ENCODE data around the gene SART1.
"Not testable (repeated sequence)": the region's sequence is repeated elsewhere in the genome, so short reads cannot be mapped to it uniquely, and the experiment has no call there.

The SART1 gene

GRCh38 chr11:65932558-65932919 is 29.0 kb upstream of the SART1 start:
- no peak for DNase-seq (ENCODE audit: extremely low read depth in 1 of 2, low read depth in 1 of 2)

GRCh38 chr11:65934014-65934413 is 27.5 kb upstream of the SART1 start:
- DNase-seq (ENCODE audit: extremely low read depth in 1 of 2, low read depth in 1 of 2): no peak

GRCh38 chr11:65937766-65938165 is 23.8 kb upstream of the SART1 start:
- DNase-seq (ENCODE audit: extremely low read depth in 1 of 2, low read depth in 1 of 2): no peak

- no peak for DNase-seq (ENCODE audit: extremely low read depth in 1 of 2, low read depth in 1 of 2)
Observed at GRCh38 chr11:65941720-65942310, 19.7 kb upstream of the SART1 start.

- DNase-seq (ENCODE audit: extremely low read depth in 1 of 2, low read depth in 1 of 2): no peak
Observed at GRCh38 chr11:65942531-65942930, 19.0 kb upstream of the SART1 start.

GRCh38 chr11:65944191-65944590 is 17.3 kb upstream of the SART1 start:
- no peak for DNase-seq (ENCODE audit: extremely low read depth in 1 of 2, low read depth in 1 of 2)

GRCh38 chr11:65944767-65945166 is 16.8 kb upstream of the SART1 start:
- no peak for DNase-seq (ENCODE audit: extremely low read depth in 1 of 2, low read depth in 1 of 2)

- DNase-seq (ENCODE audit: extremely low read depth in 1 of 2, low read depth in 1 of 2): no peak
Observed at GRCh38 chr11:65945430-65945911, 16.1 kb upstream of the SART1 start, which contains the start of gene TSGA10IP. TSGA10IP (plus strand) TSS chr11:65945480; CDS start chr11:65945676, 196 bp downstream.

- DNase-seq (ENCODE audit: extremely low read depth in 1 of 2, low read depth in 1 of 2): no peak
Observed at GRCh38 chr11:65945941-65946558, 15.5 kb upstream of the SART1 start.

- DNase-seq (ENCODE audit: extremely low read depth in 1 of 2, low read depth in 1 of 2): no peak
Observed at GRCh38 chr11:65946655-65947054, 14.9 kb upstream of the SART1 start.

GRCh38 chr11:65947133-65947532 is 14.4 kb upstream of the SART1 start:
- no peak for DNase-seq (ENCODE audit: extremely low read depth in 1 of 2, low read depth in 1 of 2)

- DNase-seq (ENCODE audit: extremely low read depth in 1 of 2, low read depth in 1 of 2): no peak
Observed at GRCh38 chr11:65947603-65948125, 13.9 kb upstream of the SART1 start.

GRCh38 chr11:65950711-65951110 is 10.8 kb upstream of the SART1 start:
- DNase-seq (ENCODE audit: extremely low read depth in 1 of 2, low read depth in 1 of 2): not testable (repeated sequence)

GRCh38 chr11:65951641-65952040 is 9.9 kb upstream of the SART1 start:
- not testable (repeated sequence) for DNase-seq (ENCODE audit: extremely low read depth in 1 of 2, low read depth in 1 of 2)

- no peak for DNase-seq (ENCODE audit: extremely low read depth in 1 of 2, low read depth in 1 of 2)
Observed at GRCh38 chr11:65952052-65952521, 9.4 kb upstream of the SART1 start.

- DNase-seq (ENCODE audit: extremely low read depth in 1 of 2, low read depth in 1 of 2): no peak
Observed at GRCh38 chr11:65953471-65953870, 8.1 kb upstream of the SART1 start.

- no peak for DNase-seq (ENCODE audit: extremely low read depth in 1 of 2, low read depth in 1 of 2)
Observed at GRCh38 chr11:65954771-65955170, 6.8 kb upstream of the SART1 start.

- DNase-seq (ENCODE audit: extremely low read depth in 1 of 2, low read depth in 1 of 2): no peak
Observed at GRCh38 chr11:65958291-65958690, 3.2 kb upstream of the SART1 start.

- DNase-seq (ENCODE audit: extremely low read depth in 1 of 2, low read depth in 1 of 2): no peak
Observed at GRCh38 chr11:65958774-65959420, 2.6 kb upstream of the SART1 start.

GRCh38 chr11:65960824-65961266 is 689 bp upstream of the SART1 start:
- DNase-seq (ENCODE audit: extremely low read depth in 1 of 2, low read depth in 1 of 2): no peak

GRCh38 chr11:65962141-65962564 is 619 bp downstream of the SART1 start:
- DNase-seq (ENCODE audit: extremely low read depth in 1 of 2, low read depth in 1 of 2): no peak

- DNase-seq (ENCODE audit: extremely low read depth in 1 of 2, low read depth in 1 of 2): no peak
Observed at GRCh38 chr11:65964906-65965305, 3.4 kb downstream of the SART1 start.
